Forelimb muscle (tissue), 1 donor: Measurements from ENCODE around the gene KCNK7. TPM values are rescaled to one million over a fixed set of nuclear protein-coding genes. Genes with fewer than 3 reads are reported as not detected.

ENCODE experiments used
- DNase-seq: peaks from one replicate; pipeline ENCODE4 v3.0.0-alpha.2; 2013; ENCODE audit warnings: low read depth
- polyA plus RNA-seq: library from polyadenylated mRNA; unstranded; fragments of 120-200 nt; gene quantifications from one replicate; pipeline ENCODE4 v1.2.1, GENCODE V29; 2013; ENCODE audit not compliant: insufficient read length

The KCNK7 gene
- polyA plus RNA-seq, 1 donor: 1.4 TPM

GRCh38 chr11:65625628-65626342, 30.2 kb upstream of the KCNK7 start:
- DNase-seq: no peak

- no peak for DNase-seq
These were observed 29.5 kb upstream of the KCNK7 start for GRCh38 chr11:65624931-65625627.

GRCh38 chr11:65623852-65624616, 28.4 kb upstream of the KCNK7 start:
- no peak for DNase-seq

GRCh38 chr11:65623177-65623576, 27.6 kb upstream of the KCNK7 start:
- DNase-seq: no peak

DNA sequence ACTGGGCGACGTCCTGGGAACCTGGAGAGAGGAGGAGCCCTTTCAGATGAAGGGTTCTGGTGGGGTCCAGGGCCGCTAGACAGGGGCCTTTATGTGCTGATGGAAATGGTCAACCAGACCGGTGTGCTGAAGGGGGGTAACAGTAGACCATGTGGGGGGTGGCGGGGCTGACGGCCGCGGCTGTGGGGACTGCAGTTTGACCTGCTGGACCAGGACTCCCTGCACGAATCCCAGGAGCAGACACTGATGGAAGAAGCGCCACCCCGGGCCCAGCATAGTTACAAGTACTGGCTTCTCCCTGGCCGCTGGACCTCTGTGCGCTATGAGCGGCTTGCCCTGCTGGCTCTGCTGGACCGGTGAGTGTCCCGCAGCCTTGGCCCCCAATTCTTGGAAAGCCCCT, 26.4 kb upstream of the KCNK7 start:
- DNase-seq: no peak

GRCh38 chr11:65621460-65621859, 25.9 kb upstream of the KCNK7 start:
- no peak for DNase-seq

DNA sequence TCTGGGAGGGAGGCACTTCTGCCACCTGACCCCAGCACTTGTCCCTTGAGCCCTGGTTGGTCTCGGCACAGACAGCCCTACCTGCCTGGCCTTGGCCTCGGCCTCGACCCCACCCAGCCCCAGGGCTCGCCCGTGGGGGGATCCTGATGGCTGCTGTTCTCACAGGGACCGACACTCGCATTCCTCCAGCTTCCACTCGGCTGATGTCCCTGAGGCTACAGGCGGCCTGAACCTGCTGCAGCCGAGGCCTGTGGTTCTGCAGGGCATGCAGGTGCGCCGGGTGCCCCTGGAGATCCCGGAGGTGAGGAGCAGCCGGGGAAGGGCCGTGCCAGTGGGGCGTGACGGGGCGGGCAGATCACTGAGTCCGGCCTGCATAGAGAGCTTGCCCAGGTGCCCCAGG, 25.1 kb upstream of the KCNK7 start:
- no peak for DNase-seq

DNA sequence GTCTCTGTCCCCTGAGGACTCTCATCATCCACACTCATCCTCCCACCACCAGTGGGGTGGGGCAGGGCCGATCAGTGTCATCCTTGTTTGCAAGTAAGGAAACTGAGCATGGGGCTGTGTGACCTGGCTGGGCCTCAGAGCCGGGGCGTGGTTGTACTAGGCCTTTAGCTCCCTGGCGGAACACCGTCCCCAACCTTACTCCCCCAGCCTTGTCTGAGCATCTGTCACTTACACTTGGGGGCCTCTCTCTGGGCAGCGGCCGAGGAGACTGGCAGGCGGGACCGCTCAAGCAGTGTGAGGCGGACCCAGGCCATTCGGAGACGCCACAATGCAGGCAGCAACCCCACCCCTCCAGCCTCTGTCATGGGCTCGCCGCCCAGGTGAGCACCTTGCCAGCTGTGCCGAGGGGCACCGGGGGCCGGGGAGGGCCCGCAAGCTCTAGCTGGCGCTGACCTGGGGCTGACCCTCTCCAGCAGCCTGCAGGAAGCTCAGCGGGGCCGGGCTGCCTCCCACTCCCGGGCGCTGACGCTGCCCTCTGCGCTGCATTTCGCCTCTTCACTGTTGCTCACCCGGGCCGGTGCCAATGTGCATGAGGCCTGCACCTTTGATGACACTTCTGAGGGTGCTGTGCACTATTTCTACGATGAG, 23.8 kb upstream of the KCNK7 start:
- DNase-seq: no peak

DNA sequence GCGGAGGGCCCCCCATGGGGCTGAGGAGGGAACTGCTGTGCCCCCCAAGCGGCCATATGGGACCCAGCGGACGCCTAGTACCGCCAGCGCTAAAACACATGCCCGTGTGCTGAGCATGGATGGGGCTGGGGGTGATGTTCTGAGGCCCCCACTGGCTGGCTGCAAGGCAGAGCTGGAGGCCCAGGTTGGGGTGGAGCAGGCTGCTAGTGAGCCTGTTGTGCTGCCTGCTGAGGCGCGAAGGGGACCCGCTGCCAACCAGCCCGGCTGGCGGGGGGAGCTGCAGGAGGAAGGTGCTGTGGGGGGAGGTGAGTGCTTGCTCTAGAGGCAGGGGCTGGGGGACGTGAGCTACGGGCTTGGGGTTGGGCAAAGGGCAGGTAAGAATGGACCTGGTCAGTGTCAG, 23.2 kb upstream of the KCNK7 start:
- no peak for DNase-seq

DNA sequence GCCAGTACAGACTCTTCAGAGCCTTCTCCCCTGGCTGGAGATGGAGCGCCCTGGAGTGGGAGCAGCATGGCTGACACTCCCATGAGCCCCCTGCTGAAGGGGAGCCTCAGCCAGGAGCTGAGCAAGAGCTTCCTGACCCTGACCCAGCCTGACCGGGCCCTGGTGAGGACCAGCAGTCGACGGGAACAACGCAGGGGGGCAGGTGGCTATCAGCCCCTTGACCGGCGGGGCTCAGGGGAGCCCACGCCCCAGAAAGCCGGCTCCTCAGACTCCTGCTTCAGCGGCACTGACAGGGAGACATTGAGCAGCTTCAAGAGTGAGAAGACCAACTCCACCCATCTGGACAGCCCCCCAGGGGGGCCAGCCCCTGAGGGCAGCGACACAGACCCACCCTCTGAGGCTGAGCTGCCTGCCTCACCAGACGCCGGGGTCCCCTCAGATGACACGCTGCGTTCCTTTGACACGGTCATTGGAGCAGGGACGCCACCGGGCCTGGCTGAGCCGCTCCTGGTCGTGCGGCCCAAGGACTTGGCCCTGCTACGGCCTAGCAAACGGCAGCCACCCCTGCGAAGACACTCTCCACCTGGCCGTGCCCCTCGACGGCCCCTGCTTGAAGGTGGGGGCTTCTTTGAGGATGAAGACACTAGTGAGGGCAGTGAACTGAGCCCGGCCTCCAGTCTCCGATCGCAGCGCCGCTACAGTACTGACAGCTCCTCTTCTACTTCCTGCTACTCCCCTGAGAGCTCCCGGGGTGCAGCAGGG, 22.6 kb upstream of the KCNK7 start:
- DNase-seq: no peak

GRCh38 chr11:65617136-65617850, 21.7 kb upstream of the KCNK7 start:
- DNase-seq: no peak

DNA sequence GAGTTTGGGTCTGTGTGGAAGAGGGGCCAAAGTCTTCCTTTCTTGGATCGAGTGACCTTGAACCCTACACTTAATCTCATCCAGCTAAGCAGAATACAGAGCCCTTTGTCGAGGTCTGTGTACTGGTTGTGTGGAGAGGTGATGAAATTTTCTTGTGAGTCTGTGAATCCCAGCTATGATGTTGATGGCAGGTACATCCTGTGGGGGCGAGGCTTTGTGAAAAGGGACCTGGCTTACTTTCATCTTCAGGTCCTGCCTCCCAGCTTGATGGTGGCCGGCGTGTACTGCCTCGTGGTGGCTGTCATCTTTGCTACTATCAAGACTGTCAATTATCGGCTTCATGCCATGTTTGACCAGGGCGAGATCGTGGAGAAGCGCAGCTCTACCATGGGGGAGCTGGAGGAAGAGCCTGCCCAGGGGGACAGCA, 21.0 kb upstream of the KCNK7 start:
- no peak for DNase-seq

DNA sequence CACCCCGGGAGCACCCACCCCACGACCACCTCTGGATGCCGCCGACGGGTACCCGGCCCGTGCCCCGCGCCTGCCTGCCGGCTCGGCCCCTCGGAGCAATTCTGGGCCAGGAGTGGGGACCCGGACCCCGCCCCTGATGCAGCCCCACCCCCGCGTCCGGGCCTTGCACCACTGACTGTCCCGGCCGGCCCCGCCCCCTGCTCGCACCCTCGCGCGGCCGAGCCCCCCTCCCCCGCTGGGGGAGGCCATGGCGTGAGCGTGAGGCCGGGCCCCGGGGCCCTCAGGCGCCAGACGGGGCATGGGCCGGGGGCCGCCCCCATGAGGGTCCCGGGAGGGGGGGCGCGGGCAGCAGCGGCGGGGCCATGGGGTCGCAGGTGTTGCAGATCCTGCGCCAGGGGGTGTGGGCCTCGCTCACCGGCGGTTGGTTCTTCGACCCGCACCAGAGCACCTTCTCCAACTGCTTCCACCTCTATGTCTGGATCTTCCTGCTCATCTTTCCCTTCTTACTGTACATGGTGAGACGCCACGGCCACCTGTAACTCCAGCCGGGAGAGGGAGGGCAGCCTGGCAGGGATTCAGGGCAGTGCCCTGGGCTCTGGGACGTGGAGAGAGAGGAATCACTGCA, 20.5 kb upstream of the KCNK7 start:
- no peak for DNase-seq

GRCh38 chr11:65615229-65615949, 19.8 kb upstream of the KCNK7 start, which contains the start of gene PCNX3:
PCNX3 (plus strand) TSS chr11:65615776; CDS start chr11:65616312, 536 bp downstream.
- DNase-seq: peak; percentile 100

DNA sequence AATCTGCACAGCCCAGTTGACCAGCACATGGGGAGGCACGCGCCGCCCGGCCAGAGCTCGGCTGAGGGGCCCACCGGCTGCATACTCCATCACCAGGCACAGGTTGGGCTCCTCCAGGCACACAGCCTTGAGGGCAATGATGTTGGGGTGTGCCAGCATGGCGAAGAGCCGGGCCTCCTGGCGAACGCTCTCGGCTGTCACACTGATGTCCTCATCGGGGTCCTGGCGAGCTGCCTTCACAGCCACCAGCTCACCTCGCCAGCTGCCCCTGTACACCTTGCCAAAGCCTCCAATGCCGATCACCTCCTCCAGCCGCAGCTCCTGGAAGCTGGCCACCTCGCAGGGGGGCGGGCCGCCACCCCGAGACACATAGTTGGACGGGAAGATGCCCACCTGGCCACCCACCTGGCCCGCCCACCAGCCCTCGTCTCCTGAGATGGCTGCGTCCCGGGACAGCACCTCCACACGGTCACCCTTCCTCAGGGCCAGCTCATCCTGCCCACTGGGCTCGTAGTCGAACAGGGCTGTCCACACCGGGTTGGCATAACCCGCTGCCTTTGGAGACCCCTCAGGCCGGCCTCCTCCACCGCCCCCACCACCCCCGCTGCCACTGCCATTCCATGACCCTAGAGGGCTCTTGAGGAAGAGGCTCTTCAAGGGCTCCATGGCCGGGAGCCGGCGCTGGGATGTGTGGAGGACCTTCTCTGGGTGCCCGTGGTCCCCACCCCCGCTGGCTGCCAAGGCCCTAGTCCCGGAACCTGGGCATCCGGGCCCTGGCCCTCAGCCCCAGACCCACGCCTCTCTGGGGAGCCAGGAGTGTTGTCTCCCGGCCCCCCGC, 17.7 kb upstream of the KCNK7 start:
- no peak for DNase-seq

- no peak for DNase-seq
These were observed 17.1 kb upstream of the KCNK7 start for GRCh38 chr11:65612691-65613090.

DNA sequence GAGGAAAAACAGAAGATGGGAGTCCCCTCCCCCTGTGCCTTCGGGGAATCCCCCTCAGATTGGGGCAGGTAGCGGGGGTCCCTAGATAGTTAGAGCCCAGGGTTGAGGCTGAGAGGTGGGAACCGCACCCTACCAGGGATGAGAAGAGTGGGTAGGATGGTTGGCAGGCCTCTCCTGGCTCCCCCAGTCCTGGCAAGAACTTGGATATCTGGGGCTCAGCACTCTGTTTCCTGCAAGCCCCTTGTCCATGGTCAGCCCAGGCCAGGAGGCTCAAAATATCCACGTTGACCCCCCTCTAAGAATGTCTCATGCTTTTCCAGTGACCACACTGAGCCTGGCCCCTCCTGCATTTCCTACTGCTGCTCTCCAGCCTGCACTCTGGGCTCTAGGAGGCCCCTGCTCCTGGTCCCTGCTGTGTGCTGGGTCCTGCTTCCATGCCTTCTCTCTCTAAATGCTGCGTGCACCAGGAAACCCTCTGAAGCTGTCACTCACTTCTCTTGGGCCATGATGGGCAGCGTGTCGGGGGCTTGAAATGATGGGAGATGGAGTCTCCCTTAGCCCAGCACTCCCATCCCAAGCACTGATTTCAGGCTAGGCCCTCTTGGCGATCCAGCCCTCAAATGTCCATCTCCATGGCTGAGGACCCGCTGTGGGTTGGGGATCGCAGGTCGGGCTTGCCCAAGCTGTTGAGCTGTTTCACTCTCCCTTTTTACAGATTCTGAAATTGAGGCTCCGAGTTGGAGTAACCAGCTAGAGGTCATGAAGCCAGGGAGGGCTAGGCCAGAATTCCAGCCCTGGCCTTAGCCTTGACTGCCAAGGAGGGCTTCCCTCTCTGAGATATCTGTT, 16.4 kb upstream of the KCNK7 start:
- DNase-seq: no peak
